NCI-H1092 (cell line): ENCODE measurements around the gene TK1.

Source experiments
- DNase-seq: peaks from one replicate; lab custom pipeline; 2025; lab: John Stamatoyannopoulos, UW

The TK1 gene

DNA sequence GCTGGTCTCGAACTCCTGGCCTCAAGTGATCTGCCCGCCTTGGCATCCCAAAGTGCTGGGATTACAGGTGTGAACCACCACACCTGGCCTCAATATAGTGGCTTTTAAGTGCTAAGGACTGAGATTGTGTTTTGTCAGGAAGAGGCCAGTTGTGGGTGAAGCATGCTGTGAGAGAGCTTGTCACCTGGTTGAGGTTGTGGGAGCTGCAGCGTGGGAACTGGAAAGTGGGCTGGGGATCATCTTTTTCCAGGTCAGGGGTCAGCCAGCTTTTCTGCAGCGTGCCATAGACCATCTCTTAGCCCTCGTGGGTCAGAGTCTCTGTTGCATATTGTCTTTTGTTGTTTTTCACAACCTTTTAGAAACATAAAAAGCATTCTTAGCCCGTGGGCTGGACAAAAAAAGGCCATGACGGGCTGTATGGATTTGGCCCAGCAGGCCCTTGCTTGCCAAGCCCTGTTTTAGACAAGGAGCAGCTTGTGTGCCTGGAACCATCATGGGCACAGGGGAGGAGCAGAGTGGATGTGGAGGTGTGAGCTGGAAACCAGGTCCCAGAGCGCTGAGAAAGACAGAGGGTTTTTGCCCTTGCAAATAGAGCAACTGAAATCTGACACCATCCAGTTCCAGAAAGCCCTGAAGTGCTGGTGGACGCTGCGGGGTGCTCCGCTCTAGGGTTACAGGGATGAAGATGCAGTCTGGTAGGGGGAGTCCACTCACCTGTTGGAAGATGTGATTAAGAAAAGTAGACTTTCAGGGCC, 32.7 kb upstream of the TK1 start:
- DNase-seq: no peak

DNA sequence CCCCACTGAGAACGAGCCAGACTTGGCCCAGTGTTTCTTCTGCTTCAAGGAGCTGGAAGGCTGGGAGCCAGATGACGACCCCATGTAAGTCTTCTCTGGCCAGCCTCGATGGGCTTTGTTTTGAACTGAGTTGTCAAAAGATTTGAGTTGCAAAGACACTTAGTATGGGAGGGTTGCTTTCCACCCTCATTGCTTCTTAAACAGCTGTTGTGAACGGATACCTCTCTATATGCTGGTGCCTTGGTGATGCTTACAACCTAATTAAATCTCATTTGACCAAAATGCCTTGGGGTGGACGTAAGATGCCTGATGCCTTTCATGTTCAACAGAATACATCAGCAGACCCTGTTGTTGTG, 27.8 kb upstream of the TK1 start:
- no peak for DNase-seq

DNA sequence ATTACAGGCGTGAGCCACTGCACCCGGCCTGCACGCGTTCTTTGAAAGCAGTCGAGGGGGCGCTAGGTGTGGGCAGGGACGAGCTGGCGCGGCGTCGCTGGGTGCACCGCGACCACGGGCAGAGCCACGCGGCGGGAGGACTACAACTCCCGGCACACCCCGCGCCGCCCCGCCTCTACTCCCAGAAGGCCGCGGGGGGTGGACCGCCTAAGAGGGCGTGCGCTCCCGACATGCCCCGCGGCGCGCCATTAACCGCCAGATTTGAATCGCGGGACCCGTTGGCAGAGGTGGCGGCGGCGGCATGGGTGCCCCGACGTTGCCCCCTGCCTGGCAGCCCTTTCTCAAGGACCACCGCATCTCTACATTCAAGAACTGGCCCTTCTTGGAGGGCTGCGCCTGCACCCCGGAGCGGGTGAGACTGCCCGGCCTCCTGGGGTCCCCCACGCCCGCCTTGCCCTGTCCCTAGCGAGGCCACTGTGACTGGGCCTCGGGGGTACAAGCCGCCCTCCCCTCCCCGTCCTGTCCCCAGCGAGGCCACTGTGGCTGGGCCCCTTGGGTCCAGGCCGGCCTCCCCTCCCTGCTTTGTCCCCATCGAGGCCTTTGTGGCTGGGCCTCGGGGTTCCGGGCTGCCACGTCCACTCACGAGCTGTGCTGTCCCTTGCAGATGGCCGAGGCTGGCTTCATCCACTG, 27.3 kb upstream of the TK1 start, which contains the start of gene BIRC5:
TSS of gene BIRC5 (plus strand) at position 238 of the 690 bp plus-strand sequence. CDS start at position 302, 64 bp downstream.
- DNase-seq: peak; percentile 89

DNA sequence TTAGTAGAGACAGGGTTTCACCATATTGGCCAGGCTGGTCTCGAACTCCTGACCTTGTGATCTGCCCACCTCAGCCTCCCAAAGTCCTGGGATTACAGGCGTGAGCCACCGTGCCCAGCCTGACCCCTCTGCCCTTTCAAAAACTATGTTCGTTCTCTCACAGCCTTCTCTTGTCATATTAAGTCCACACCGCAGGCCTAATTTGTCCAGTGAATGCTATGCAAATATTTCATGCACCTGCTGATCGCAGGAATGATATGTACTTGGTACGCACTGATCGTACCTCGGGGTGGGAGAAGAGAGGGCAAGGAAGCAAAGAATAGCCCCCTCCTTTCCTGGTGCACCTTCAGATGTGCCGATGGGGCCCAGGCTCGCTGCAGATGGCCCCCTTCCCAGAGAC, 24.2 kb upstream of the TK1 start:
- no peak for DNase-seq

DNA sequence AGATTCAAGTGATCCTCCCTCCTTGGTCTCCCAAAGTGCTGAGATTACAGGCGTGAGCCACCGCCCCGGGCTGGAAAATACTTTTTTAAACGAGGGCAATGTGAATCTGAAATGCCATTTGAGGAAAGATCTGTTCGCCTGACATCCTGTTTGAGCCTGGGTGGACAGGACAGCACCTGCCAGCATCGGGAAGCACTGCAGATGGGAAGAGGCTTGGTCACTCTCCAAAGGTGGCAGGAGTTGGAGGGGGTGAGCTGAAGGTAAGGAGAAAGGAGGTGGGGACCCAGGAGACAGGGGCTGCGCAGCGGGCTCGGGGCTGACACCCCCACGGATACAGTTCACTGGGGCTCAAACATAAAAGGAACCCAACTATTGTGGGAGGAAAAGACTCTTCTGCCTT, 23.3 kb upstream of the TK1 start:
- no peak for DNase-seq

DNA sequence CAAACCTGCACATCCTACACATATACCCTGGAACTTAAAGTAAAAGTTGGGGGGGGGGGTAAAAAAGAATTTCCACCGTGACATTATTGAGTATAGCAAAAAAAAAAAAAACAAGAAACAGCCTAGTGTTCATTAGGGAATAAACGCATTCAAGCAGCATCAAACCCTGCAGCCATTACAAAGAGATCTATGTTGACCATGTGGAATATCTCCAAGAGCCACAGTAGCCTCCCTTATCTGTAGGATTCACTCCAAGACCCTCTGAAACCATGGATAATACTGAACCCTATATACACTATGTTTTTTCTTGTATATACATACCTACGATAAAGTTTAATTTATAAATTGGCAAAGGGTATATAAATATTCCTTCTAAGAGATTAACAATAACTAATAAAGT, 21.6 kb upstream of the TK1 start:
- no peak for DNase-seq

DNA sequence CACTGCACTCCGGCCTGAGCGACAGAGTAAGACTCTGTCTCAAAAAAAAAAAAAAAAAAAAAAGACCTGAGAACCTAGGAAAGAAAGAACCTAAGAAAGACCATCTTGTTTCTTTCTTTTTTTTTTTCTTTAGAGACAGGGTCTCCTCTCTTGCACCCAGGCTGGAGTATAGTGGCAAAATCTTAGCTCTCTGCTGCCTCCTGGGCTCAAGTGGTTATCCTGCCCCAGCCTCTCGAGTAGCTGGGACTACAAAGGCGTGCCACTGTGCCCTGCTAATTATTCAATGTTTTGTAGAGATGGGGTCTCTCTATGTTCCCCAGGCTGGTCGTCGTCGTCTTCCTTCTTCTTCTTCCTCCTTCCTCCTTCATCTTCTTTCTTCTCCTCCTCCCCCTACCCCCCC, 19.4 kb upstream of the TK1 start:
- DNase-seq: no peak

DNA sequence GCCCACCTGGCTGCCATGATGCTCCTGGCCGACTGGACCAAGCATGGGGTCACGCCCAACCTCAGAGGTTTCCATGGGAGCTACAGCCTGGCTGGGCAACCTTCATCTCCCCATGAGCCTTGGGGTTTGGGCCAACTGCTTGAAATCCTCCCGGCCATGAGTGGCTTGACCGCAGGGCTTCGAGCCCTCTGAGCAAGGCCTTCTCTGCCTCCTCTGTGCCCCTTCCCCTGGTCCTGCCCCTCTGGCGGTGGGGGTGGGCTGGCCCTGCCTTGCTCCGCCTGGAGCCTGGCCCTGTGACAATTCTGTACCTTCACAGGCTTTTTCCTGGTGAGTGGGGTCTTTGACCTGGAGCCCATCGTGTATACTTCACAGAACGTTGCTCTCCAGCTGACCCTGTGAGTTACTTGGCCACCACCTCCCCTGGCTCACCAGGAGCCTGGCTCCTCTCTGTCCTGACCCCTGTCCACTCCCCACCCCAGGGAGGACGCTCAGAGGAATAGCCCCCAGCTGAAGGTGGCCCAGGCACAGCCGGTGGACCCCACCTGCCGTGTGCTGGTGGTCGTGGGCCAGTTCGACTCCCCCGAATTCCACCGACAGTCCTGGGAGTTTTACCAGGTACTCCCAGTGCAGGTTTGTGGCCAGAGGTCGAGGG, 18.4 kb upstream of the TK1 start:
- DNase-seq: no peak

DNA sequence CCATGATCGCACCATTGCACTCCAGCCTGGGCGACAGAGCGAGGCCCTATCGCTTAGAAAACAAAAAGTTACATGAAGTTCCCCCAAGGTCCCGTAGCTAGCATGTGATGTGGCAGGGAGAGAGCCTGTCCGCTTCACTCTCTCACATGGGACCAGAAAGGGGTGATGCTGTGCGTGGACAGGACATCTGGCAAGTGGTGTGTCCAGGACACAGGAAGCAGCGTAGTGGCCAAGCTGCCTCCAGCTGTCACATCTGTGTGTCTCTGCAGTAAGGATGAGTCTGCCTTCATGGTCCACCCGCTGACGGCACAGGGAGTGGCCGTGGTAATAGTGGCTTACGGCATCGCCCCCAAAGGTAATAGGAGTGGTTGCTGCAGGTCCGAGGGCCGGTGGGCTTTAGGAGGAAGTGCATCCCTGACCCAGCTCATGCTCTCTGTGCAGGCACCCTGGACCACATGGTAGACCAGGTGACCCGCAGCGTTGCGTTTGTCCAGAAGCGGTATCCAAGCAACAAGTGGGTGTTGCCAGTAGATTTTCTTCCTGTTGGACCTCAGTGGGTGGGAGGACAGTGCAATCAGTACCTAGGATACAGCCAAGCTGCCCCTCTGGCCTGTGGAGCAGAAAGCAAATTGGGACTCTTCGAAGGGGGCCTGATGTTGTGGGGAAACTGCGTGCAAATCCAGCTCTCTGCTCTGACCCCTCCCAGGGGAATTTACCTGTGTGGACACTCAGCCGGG, 17.7 kb upstream of the TK1 start:
- DNase-seq: no peak

DNA sequence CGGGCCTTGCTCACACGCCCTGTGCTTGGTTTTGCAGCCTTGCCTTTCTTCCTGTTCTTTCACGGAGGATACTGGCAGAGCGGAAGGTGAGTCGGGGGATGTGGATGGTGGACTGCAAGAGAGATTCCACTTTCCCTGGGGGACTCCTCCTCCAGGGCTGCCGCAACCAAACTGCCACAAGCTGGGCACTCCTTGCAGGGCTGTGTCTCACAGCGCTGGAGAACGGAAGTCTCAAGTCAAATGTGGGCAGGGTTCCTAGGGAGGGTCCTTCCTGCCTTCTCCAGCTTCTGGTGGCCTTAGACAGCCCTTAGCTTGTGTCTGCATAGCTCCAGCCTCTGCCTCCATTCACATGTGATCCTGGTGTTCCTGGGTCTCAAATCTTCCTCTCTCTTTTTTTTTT, 15.8 kb upstream of the TK1 start:
- no peak for DNase-seq

DNA sequence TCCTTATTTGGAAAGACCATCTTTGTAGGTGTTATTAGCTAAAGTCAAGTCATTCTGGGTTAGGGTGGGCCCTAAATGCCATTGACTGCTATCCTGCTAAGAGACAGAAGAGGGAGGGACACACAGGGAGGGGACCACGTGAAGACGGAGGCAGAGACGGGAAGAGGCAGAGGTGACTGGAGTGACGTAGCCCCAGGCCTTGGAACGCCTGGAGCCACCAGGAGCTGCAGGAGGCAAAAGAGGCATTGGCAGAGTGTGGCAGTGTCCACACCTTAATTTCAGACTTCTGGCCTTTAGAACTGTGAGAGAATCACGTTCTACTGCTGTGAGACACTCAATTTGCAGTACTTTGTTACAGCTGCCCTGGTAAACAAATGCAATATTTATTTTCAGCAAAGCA, 13.6 kb upstream of the TK1 start:
- DNase-seq: no peak

DNA sequence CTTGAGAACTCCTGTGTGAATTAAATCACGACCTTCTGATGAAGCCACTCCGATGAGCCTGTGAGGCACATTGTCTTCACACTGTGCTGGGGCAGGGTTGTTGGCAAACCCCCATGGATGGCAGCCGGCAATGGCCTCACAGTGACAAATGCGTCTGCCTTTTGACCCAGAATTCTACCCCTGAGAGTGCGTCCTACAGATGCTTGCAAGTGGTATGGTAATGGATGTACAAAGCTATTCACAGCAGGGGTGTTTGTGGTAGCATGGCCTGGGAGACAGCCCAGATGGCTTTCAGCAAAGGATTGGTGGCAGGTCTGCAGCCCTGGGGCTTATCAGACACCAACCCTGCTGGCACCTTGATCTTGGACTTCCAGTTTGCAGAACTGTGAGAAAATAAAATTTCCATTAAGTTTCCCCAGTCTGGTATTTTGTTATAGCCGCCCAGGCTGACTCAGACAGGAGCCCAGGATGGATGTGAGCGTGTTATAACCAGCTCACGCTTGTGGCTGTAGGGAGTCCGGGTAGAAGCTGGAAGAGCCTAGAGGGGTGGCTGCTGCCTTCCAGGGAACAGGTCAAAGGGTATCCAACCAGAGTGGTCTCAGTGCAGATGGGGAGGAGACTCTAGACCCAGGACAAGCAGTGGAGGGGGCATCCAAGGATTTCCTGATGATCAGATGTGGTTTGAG, 10.4 kb upstream of the TK1 start:
- DNase-seq: no peak

DNA sequence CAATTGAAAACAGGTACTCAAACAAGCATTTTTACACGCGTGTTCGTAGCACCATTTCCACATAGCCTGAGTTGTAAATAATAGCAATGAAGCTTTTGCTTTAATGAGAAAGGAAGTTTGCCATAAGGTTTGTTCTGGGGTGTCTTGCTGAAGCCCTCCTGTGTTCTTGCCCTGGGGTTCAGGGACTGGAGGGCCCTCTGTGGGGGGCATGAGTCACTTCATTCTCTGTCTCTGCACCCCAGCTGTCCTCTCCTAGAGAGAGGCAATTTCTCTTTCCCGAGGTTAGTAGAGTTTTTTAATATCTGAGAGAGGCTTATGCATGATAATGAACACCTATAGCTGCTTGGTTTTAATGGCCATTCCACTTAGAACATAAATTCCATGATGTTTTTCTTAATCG, 9.9 kb upstream of the TK1 start:
- no peak for DNase-seq

DNA sequence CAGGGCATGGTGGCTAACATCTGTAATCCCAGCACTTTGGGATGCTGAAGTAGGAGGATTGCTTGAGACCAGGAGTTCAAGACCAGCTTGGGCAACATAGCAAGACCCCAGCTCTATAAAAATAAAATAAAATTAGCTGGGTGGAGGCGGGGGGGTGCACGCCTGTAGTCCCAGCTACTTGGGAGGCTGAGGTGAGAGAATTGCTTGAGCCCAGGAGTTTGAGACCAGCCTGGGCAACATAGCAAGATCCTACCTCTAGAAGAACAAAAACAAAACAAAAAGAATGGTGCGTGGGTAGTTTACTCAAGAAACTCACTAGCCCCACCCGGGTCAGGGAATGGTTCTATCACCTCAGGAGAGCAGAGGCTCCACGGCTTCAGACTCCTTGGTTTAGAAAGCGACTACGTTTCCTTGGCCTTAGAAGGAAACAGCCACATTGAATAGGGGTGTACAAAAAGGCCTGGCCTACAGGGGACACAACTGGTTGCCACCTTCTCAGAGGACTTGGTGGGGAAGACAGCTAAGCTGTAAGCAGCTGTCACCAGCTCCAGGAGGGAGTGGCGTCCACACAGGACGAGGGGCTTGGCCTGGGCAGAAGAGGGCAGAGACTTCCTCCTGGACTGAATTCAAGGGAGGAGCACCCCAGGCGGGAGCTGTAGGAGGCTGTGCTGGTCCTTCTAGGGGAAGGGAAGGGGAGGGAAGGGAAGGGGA, 716 bp downstream of the TK1 start:
- no peak for DNase-seq

DNA sequence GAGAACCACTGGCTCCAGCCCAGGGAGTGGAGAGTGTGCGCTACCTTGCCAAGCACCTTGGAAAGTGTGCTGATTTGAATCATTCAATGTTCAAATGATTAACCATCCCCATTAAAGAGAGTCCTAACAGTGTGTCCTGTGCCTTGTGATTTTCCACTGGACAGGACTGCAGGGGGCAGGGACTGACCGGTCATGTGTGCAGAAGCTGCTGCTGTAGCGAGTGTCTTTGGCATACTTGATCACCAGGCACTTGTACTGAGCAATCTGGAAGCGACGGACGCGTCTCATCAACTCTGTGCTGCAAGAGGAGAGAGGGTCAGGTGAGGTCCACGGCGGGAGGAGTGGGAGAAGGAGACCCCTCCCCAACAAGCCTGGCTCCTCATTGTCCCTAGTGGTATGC, 2.0 kb downstream of the TK1 start:
- DNase-seq: no peak

DNA sequence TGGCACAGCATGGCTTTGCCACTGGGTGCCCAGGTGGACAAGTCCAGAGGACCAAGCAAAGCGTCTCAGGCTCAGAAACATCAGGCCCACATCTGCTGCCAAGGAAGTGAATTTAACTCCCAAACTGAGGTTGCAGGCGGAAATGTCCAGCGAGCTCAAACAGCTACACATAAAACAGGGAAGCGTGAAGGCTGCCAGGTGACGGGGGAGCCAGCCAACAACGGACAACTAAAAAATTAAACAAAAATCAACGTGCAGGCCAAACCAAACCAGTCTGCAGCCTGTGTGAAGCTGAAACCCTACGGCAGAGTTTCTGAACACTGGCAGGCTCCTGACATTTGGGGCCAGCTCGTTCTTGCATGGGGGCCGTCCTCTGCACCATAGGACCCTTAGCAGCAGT, 2.5 kb downstream of the TK1 start:
- no peak for DNase-seq

DNA sequence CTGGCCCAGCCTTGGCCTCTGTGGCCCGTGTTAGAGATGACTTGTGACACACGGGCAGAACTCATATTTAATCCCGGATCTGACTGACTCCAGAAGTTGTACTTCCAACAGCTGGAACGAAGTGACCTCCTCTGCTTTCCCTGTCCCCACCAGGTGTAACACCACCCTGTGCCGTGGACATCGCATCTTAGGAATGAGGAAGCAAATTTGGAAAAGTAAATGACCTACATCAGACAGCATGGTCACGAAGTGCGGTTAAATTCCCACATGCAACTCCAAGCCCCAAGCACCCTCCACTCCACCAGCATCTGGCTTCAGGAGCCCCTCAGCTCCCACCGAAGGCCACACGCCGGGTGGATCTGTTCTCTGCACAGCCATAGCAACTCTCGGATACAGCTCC, 2.9 kb downstream of the TK1 start:
- no peak for DNase-seq

DNA sequence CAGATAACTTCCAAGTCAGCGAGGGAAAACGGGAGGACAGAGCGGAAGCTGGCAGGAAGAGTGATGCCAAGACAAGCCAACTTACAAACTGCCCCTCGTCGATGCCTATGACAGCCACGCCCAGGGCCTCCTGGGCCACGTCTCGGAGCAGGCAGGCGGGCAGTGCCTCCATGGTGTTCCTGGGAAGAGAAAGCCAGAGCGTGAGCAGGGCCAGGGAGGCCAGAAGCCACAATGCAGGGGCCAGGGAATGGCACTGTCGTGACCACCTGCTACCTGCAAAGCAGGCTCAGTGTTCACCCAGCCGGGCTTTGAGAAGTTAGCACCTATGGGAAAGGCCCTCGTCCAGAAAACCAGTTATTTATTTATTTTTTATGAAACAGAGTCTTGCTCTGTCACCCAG, 4.3 kb downstream of the TK1 start:
- no peak for DNase-seq

DNA sequence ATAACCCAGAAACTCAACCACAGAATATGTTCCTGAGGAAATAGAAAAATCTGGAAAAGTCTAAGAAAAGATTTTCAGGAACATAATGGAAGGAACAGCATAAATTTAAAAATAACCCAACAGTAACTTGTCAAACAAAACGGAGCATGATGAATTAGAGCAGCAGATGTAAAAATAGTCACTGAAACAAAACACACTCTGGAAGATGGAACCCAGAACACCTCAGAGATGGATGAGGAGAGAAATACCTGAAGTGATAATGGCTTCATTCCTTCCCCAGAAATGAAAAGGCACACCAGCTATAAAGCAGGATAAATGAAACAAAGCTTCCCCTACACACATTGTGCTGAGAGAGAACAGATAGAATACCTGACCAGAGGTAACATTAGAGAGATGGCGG, 6.3 kb downstream of the TK1 start:
- DNase-seq: no peak

DNA sequence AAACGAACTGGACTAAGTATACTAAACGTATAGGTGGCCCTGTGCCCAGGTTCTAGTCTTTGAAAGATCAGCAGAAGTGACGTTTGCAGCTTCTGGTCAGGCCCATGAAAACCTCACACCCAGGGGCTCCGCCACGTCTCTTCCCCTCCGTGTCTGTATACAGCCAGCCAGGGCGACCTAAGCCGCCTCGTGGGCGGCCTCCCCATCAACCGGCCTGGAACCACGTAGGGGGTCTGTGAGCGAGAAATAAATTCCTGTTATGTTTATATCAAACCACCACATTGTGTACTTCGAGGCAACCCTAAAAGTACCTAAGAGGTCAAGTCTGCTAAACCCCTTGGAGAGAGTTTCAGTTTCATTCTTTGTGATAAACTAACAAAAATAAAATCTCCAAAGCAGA, 6.8 kb downstream of the TK1 start:
- DNase-seq: no peak

DNA sequence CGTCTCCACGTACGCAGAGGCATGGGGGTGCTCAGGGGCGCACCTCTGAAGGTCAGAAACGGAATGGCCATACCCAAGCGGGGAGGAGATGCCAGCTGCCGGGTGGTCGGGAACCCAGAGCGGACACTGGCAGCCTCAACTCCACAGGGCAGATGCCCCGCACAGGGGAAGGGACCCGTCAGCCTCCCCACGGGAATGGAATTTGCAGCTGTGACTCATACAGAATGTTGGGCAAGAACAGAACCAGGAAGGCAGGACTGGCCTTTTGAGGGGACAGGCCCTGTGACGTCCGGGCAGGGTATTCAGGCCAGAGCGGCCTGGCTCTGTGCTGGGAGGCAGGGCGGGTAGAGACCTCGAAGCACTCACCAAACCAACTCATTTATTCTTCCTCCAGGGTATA, 7.5 kb downstream of the TK1 start:
- DNase-seq: no peak
